ENCODE data around the gene C19orf25. TPM values are rescaled to one million over a fixed set of nuclear protein-coding genes. Genes with fewer than 3 reads are reported as not detected.

Gene C19orf25
- total and polyA plus RNA-seq, 9 of the 15 experiments (the other 6 are each of a cell fraction or from before 2014, with no cell fraction given) = 0.79 to 96.0 (median 36.1) TPM

DNA sequence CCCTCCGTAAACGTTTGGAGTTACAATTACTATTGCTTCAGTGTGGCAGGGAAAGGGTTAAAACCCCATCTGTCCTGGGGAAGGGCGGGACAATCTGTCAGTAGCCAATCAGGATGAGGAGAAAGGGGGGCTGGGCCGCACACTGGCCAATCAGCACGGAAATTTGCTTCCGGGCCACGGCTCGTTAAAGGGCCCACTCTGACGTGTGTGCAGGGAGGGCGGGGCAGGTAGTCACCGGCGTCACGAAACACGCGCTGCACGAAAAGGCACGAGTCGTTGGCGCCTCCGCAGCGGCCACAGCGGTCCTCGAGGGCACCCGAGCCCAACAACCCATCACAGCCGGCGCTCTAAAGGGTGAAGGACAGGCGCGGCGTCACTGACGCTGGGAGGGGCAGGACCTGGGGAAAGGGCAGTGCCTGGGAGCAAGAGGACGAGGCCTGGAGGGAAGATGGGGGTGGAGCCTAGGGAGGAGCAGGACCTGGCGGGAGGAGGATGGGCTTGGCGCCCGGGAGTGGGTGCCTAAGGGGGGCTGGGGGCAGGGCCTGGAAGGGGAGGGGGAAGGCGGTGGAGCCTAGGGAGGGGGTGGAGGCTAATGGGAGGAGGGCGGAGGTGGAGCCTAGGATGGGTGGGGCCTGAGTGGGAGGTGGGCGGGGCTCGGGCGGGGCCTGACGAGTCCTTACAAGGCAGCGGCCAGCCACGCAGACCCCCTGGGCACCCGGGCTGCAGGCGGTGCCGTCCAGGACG is 28.9 kb upstream of the C19orf25 start (continued):
- TF ChIP-seq, protein P1, sequence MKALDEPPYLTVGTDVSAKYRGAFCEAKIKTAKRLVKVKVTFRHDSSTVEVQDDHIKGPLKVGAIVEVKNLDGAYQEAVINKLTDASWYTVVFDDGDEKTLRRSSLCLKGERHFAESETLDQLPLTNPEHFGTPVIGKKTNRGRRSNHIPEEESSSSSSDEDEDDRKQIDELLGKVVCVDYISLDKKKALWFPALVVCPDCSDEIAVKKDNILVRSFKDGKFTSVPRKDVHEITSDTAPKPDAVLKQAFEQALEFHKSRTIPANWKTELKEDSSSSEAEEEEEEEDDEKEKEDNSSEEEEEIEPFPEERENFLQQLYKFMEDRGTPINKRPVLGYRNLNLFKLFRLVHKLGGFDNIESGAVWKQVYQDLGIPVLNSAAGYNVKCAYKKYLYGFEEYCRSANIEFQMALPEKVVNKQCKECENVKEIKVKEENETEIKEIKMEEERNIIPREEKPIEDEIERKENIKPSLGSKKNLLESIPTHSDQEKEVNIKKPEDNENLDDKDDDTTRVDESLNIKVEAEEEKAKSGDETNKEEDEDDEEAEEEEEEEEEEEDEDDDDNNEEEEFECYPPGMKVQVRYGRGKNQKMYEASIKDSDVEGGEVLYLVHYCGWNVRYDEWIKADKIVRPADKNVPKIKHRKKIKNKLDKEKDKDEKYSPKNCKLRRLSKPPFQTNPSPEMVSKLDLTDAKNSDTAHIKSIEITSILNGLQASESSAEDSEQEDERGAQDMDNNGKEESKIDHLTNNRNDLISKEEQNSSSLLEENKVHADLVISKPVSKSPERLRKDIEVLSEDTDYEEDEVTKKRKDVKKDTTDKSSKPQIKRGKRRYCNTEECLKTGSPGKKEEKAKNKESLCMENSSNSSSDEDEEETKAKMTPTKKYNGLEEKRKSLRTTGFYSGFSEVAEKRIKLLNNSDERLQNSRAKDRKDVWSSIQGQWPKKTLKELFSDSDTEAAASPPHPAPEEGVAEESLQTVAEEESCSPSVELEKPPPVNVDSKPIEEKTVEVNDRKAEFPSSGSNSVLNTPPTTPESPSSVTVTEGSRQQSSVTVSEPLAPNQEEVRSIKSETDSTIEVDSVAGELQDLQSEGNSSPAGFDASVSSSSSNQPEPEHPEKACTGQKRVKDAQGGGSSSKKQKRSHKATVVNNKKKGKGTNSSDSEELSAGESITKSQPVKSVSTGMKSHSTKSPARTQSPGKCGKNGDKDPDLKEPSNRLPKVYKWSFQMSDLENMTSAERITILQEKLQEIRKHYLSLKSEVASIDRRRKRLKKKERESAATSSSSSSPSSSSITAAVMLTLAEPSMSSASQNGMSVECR (CRISPR knock-in tag; IDR thresholded peaks at IDR 0.05) = peak; percentile 79
- TF ChIP-seq ZC3H8 (IDR thresholded peaks at IDR 0.05) = no peak
- TF ChIP-seq POLR2A (conservative IDR thresholded peaks at IDR 0.05) = peak; percentile 72; the same call in 1 of the 2 replicates
- TF ChIP-seq POLR2B (IDR thresholded peaks at IDR 0.05; ENCODE audit: low read depth, partially characterized antibody) = peak; percentile 51
- no peak for TF ChIP-seq STAG1 (CRISPR knock-in tag; IDR thresholded peaks at IDR 0.05; ENCODE audit: borderline replicate concordance)
- no peak for TF ChIP-seq RFX7 (CRISPR knock-in tag; IDR thresholded peaks at IDR 0.05)
- TF ChIP-seq ETS2 (tag; IDR thresholded peaks at IDR 0.05; ENCODE audit: borderline replicate concordance, poor library complexity, severe bottlenecking) = no peak
- no peak for TF ChIP-seq CSDE1 (IDR thresholded peaks at IDR 0.05)
- no peak for TF ChIP-seq ZNF184 (CRISPR knock-in tag; IDR thresholded peaks at IDR 0.05)
- no peak for TF ChIP-seq ERF (CRISPR knock-in tag; IDR thresholded peaks at IDR 0.05)
- peak; percentile 99 for TF ChIP-seq NFYB (IDR thresholded peaks at IDR 0.05; ENCODE audit: extremely low read depth, insufficient read length)
- TF ChIP-seq ZNF133 (CRISPR knock-in tag; IDR thresholded peaks at IDR 0.05) = no peak
- TF ChIP-seq C11orf30 (IDR thresholded peaks at IDR 0.05; ENCODE audit: low read depth) = no peak
- TF ChIP-seq, protein P2, sequence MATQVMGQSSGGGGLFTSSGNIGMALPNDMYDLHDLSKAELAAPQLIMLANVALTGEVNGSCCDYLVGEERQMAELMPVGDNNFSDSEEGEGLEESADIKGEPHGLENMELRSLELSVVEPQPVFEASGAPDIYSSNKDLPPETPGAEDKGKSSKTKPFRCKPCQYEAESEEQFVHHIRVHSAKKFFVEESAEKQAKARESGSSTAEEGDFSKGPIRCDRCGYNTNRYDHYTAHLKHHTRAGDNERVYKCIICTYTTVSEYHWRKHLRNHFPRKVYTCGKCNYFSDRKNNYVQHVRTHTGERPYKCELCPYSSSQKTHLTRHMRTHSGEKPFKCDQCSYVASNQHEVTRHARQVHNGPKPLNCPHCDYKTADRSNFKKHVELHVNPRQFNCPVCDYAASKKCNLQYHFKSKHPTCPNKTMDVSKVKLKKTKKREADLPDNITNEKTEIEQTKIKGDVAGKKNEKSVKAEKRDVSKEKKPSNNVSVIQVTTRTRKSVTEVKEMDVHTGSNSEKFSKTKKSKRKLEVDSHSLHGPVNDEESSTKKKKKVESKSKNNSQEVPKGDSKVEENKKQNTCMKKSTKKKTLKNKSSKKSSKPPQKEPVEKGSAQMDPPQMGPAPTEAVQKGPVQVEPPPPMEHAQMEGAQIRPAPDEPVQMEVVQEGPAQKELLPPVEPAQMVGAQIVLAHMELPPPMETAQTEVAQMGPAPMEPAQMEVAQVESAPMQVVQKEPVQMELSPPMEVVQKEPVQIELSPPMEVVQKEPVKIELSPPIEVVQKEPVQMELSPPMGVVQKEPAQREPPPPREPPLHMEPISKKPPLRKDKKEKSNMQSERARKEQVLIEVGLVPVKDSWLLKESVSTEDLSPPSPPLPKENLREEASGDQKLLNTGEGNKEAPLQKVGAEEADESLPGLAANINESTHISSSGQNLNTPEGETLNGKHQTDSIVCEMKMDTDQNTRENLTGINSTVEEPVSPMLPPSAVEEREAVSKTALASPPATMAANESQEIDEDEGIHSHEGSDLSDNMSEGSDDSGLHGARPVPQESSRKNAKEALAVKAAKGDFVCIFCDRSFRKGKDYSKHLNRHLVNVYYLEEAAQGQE (IDR thresholded peaks at IDR 0.05; ENCODE audit: borderline replicate concordance) = no peak
- TF ChIP-seq, protein P2 (CRISPR knock-in tag; IDR thresholded peaks at IDR 0.05; ENCODE audit: low read depth) = no peak
- peak; percentile 65; the same call in 1 of the 2 replicates for TF ChIP-seq PHF8 (IDR thresholded peaks at IDR 0.05; ENCODE audit: borderline replicate concordance, low read length)
- peak; percentile 90 for TF ChIP-seq CREB1 (IDR thresholded peaks at IDR 0.05)
- peak; percentile 94 for TF ChIP-seq CREB1 (CRISPR knock-in tag; IDR thresholded peaks at IDR 0.05)

Measured in K562 (cell line).